ENCODE results near the gene ZNF276.
A peak's percentile ranks its signal among the peaks of the same experiment; 100 is the strongest.
"Not testable (repeated sequence)": the region's sequence is repeated elsewhere in the genome, so short reads cannot be mapped to it uniquely, and the experiment has no call there.

ZNF276 gene

GRCh38 chr16:89720813-89721545 lies at the start of gene ZNF276, which contains the start of gene VPS9D1:
TSS of gene ZNF276 (plus strand) at chr16:89721537. CDS start at chr16:89721641, 104 bp downstream.
TSS of gene VPS9D1 (minus strand) at chr16:89720898. CDS start at chr16:89720861, 37 bp downstream.
- peak within 1 kb of the TSS; percentile 66 for H3K4me2 ChIP-seq (ENCODE audit: low read length)

GRCh38 chr16:89671565-89671964 lies 49.8 kb upstream of the ZNF276 start:
- not testable (repeated sequence) for H3K4me3 ChIP-seq (ENCODE audit: low read depth, low read length, poor library complexity, severe bottlenecking); H2AFZ ChIP-seq (ENCODE audit: low read length); H3K79me2 ChIP-seq (ENCODE audit: insufficient read depth, low read length); H3K27me3 ChIP-seq (ENCODE audit: insufficient read depth, low read length); H4K20me1 ChIP-seq (ENCODE audit: insufficient read depth, low read length); H3K4me1 ChIP-seq (ENCODE audit: insufficient read depth, low read length, severe bottlenecking); H3K4me2 ChIP-seq (ENCODE audit: low read length); H3K9ac ChIP-seq (ENCODE audit: low read length); H3F3A ChIP-seq (ENCODE audit: insufficient read depth, low read length); H3K9me2 ChIP-seq (ENCODE audit: low read depth, low read length); H3K27ac ChIP-seq (ENCODE audit: low read depth, low read length, poor library complexity, severe bottlenecking); H3K36me3 ChIP-seq (ENCODE audit: insufficient read depth, low read length); H3K9me3 ChIP-seq (ENCODE audit: low read length)

More at GRCh38 chr16:89720813-89721545, at the start of gene ZNF276, which contains the start of gene VPS9D1:
- Histone ChIP-seq H3K79me2 (ENCODE audit: insufficient read depth, low read length) (no peaks in the 10 kb centered on the region), H3K36me3 (ENCODE audit: insufficient read depth, low read length) (peaks cover 38% of the 10 kb centered on the region), H2AFZ (ENCODE audit: low read length) (no peak within 1 kb of the TSS), H3K9ac (ENCODE audit: low read length) (peak within 1 kb of the TSS; percentile 85), H3K27me3 (ENCODE audit: insufficient read depth, low read length) (no peaks in the 10 kb centered on the region), H3K27ac (ENCODE audit: low read depth, low read length, poor library complexity, severe bottlenecking) (no peak within 1 kb of the TSS), H3F3A (ENCODE audit: insufficient read depth, low read length) (0 out of 2 replicates have a peak, but pooled peaks cover 2% of the 10 kb centered on the region), H3K4me3 (ENCODE audit: low read depth, low read length, poor library complexity, severe bottlenecking) (peak within 1 kb of the TSS; percentile 85), H3K4me1 (ENCODE audit: insufficient read depth, low read length, severe bottlenecking) (peaks cover 17% of the 10 kb centered on the region), H4K20me1 (ENCODE audit: insufficient read depth, low read length) (no peaks in the 10 kb centered on the region), H3K9me2 (ENCODE audit: low read depth, low read length) (no peaks in the 10 kb centered on the region), H3K9me3 (ENCODE audit: low read length) (no peaks in the 10 kb centered on the region)
- TF ChIP-seq EZH2 (IDR thresholded peaks at IDR 0.05; ENCODE audit: borderline replicate concordance, low read length) (no peak), CTCF (IDR thresholded peaks at IDR 0.05; ENCODE audit: low read length) (no peak)

GRCh38 chr16:89672177-89672941 lies 49.0 kb upstream of the ZNF276 start:
- Histone ChIP-seq H3K4me3 (ENCODE audit: low read depth, low read length, poor library complexity, severe bottlenecking) (no peak overlapping the region), H3K4me2 (ENCODE audit: low read length) (no peak overlapping the region), H4K20me1 (ENCODE audit: insufficient read depth, low read length) (no peaks in the 10 kb centered on the region), H3K9ac (ENCODE audit: low read length) (no peak overlapping the region), H3K9me2 (ENCODE audit: low read depth, low read length) (no peaks in the 10 kb centered on the region), H3K27me3 (ENCODE audit: insufficient read depth, low read length) (no peaks in the 10 kb centered on the region), H3K27ac (ENCODE audit: low read depth, low read length, poor library complexity, severe bottlenecking) (no peak overlapping the region), H2AFZ (ENCODE audit: low read length) (no peak overlapping the region), H3K79me2 (ENCODE audit: insufficient read depth, low read length) (no peaks in the 10 kb centered on the region), H3F3A (ENCODE audit: insufficient read depth, low read length) (no peaks in the 10 kb centered on the region), H3K36me3 (ENCODE audit: insufficient read depth, low read length) (peaks cover 9% of the 10 kb centered on the region; the same call in 1 of the 2 replicates), H3K4me1 (ENCODE audit: insufficient read depth, low read length, severe bottlenecking) (no peaks in the 10 kb centered on the region), H3K9me3 (ENCODE audit: low read length) (0 out of 2 replicates have a peak, but pooled peaks cover 9% of the 10 kb centered on the region)
- no peak for TF ChIP-seq CTCF (IDR thresholded peaks at IDR 0.05; ENCODE audit: low read length)
- no peak for TF ChIP-seq EZH2 (IDR thresholded peaks at IDR 0.05; ENCODE audit: borderline replicate concordance, low read length)

Measured in OCI-LY1 (cell line).